H1 (cell line): ENCODE data around the gene KCNMA1. TPM values are rescaled to one million over a fixed set of nuclear protein-coding genes. Genes with fewer than 3 reads are reported as not detected.

Source experiments
- CTCF ChIA-PET: fragments of 300-600 bp; sonication (Branson Sonifier 250); formaldehyde crosslinking; loops from one replicate; lab custom pipeline; 2021; ENCODE audit not compliant: partially characterized antibody; lab: Charles Lee
- POLR2A ChIA-PET: fragments of 300-600 bp; sonication (Branson Sonifier 250); formaldehyde crosslinking; loops from one replicate; lab custom pipeline; 2021; ENCODE audit warnings: inconsistent platforms; ENCODE audit not compliant: partially characterized antibody; lab: Charles Lee
- DNase-seq, 2 experiments: peaks; one replicate each; pipeline versions ENCODE4 v3.0.0 to v3.0.0-alpha.2; 2010 to 2022; ENCODE audit warnings: low spot score in 2 of 2, low read depth in 1 of 2, mixed read lengths in 1 of 2
- FAIRE-seq: peaks from 2 replicates; lab custom pipeline; 2011; peaks lifted over from hg19 to GRCh38; lab: Jason Lieb, UNC
- H2AFZ ChIP-seq: 2 replicates; pipeline ENCODE4 v1.8.1; 2012; ENCODE audit warnings: low read length, inconsistent platforms
- H2AK5ac ChIP-seq: 2 replicates; pipeline ENCODE4 v1.6.1; 2013; ENCODE audit warnings: low read depth, low read length
- H2BK120ac ChIP-seq: replicated peaks from 2 replicates; pipeline ENCODE3; 2013; ENCODE audit warnings: low read depth, low read length, inconsistent platforms
- H2BK12ac ChIP-seq: 2 replicates; pipeline ENCODE4 v1.6.1; 2013; ENCODE audit warnings: low read depth, low read length
- H2BK15ac ChIP-seq: 2 replicates; pipeline ENCODE4 v1.6.1; 2013; ENCODE audit warnings: low read length
- H2BK20ac ChIP-seq: 2 replicates; pipeline ENCODE4 v1.6.1; 2013; ENCODE audit warnings: low read length
- H2BK5ac ChIP-seq: 2 replicates; pipeline ENCODE4 v1.6.1; 2013; ENCODE audit warnings: low read depth, low read length
- H3K14ac ChIP-seq: 2 replicates; pipeline ENCODE4 v1.6.1; 2013; ENCODE audit warnings: inconsistent platforms; ENCODE audit not compliant: insufficient read length
- H3K18ac ChIP-seq: 2 replicates; pipeline ENCODE4 v1.6.1; 2013; ENCODE audit warnings: low read length; ENCODE audit errors: extremely low read depth
- H3K23ac ChIP-seq: 2 replicates; pipeline ENCODE4 v1.6.1; 2013; ENCODE audit warnings: inconsistent platforms; ENCODE audit not compliant: insufficient read length
- H3K23me2 ChIP-seq: 2 replicates; pipeline ENCODE4 v1.6.1; 2013; ENCODE audit warnings: low read depth, low read length
- H3K27ac ChIP-seq: 2 replicates; pipeline ENCODE4 v1.6.1; 2011; ENCODE audit warnings: low read depth, low read length, inconsistent platforms
- H3K27me3 ChIP-seq, 4 experiments: replicated peaks in 1 of 4; 1 replicate in 1 of 4; 2 replicates in 3 of 4; pipeline versions ENCODE4 v1.6.1 to v1.8.1; 2011 to 2013; ENCODE audit warnings: low read length in 3 of 4, mild to moderate bottlenecking in 3 of 4, inconsistent platforms in 2 of 4, mixed read lengths in 2 of 4, moderate library complexity in 1 of 4; ENCODE audit not compliant: control insufficient read depth in 3 of 4, insufficient read depth in 3 of 4; ENCODE audit errors: extremely low read depth in 1 of 4
- H3K36me3 ChIP-seq, 4 experiments: 2 replicates each; pipeline versions ENCODE4 v1.6.1 to v1.8.1; 2011 to 2013; ENCODE audit warnings: mild to moderate bottlenecking in 4 of 4, low read length in 3 of 4, moderate library complexity in 2 of 4, control low read depth in 1 of 4, inconsistent platforms in 1 of 4; ENCODE audit not compliant: insufficient read depth in 4 of 4, control insufficient read depth in 2 of 4
- H3K4ac ChIP-seq: replicated peaks from 2 replicates; pipeline ENCODE3; 2013; ENCODE audit warnings: low read length, low read depth, mixed read lengths, inconsistent platforms; ENCODE audit not compliant: insufficient read length
- H3K4me1 ChIP-seq, 4 experiments: replicated peaks in 1 of 4; 1 replicate in 1 of 4; 2 replicates in 3 of 4; pipeline versions ENCODE4 v1.6.1 to v1.8.1; 2011 to 2013; ENCODE audit warnings: low read length in 3 of 4, inconsistent platforms in 2 of 4, mixed read lengths in 1 of 4; ENCODE audit not compliant: insufficient read depth in 4 of 4, control insufficient read depth in 3 of 4
- H3K4me2 ChIP-seq, 2 experiments: 2 replicates each; pipeline versions ENCODE4 v1.6.1 to v1.8.1; 2011 to 2013; ENCODE audit warnings: low read depth in 2 of 2, low read length in 2 of 2, control low read depth in 1 of 2, inconsistent platforms in 1 of 2, mild to moderate bottlenecking in 1 of 2; ENCODE audit not compliant: insufficient read depth in 1 of 2
- H3K4me3 ChIP-seq, 4 experiments: fragments of 200-600, 300-600 bp in 1 of 4; sonication (generic), shearing (Covaris generic), sonication (Bioruptor Twin) in 1 of 4; 2 replicates each; pipeline versions ENCODE4 v1.5.1 to v1.8.1; 2011 to 2016; ENCODE audit warnings: low read length in 4 of 4, low read depth in 3 of 4, control low read depth in 2 of 4, inconsistent platforms in 2 of 4, mild to moderate bottlenecking in 2 of 4, mixed read lengths in 1 of 4, moderate library complexity in 1 of 4; ENCODE audit not compliant: insufficient read depth in 2 of 4; ENCODE audit errors: extremely low read depth in 1 of 4
- H3K56ac ChIP-seq: replicated peaks from 2 replicates; pipeline ENCODE3; 2013; ENCODE audit warnings: low read depth, mild to moderate bottlenecking, mixed read lengths, low read length, inconsistent platforms; ENCODE audit not compliant: insufficient read length
- H3K79me1 ChIP-seq: 2 replicates; pipeline ENCODE4 v1.6.1; 2013; ENCODE audit warnings: low read depth, low read length, control low read depth
- H3K79me2 ChIP-seq, 2 experiments: 2 replicates each; pipeline versions ENCODE4 v1.6.1 to v1.8.1; 2012 to 2013; ENCODE audit warnings: low read length in 2 of 2, mild to moderate bottlenecking in 2 of 2, inconsistent platforms in 1 of 2; ENCODE audit not compliant: insufficient read depth in 2 of 2, control insufficient read depth in 1 of 2
- H3K9ac ChIP-seq, 4 experiments: replicated peaks in 1 of 4; 1 replicate in 1 of 4; 2 replicates in 3 of 4; pipeline versions ENCODE4 v1.6.1 to v1.8.1; 2011 to 2013; ENCODE audit warnings: low read depth in 3 of 4, low read length in 3 of 4, control low read depth in 2 of 4, mild to moderate bottlenecking in 2 of 4, moderate library complexity in 2 of 4, inconsistent platforms in 1 of 4; ENCODE audit errors: extremely low read depth in 1 of 4
- H3K9me3 ChIP-seq, 2 experiments: 2 replicates each; pipeline versions ENCODE4 v1.6.1 to v1.8.1; 2012 to 2013; ENCODE audit warnings: mild to moderate bottlenecking in 2 of 2, moderate library complexity in 2 of 2, control low read depth in 1 of 2, inconsistent platforms in 1 of 2, low read depth in 1 of 2, low read length in 1 of 2, mixed read lengths in 1 of 2; ENCODE audit not compliant: insufficient read depth in 2 of 2
- H4K20me1 ChIP-seq, 2 experiments: replicated peaks in 1 of 2; 2 replicates each; pipeline versions ENCODE3 to v1.8.1; 2011 to 2013; ENCODE audit warnings: inconsistent platforms in 2 of 2, low read length in 2 of 2, mild to moderate bottlenecking in 1 of 2; ENCODE audit not compliant: insufficient read depth in 2 of 2, control insufficient read depth in 1 of 2
- H4K5ac ChIP-seq: 2 replicates; pipeline ENCODE4 v1.6.1; 2013; ENCODE audit warnings: low read length, low read depth, mixed read lengths, inconsistent platforms; ENCODE audit not compliant: insufficient read length
- H4K8ac ChIP-seq: 2 replicates; pipeline ENCODE4 v1.8.0; 2013; ENCODE audit warnings: mild to moderate bottlenecking, moderate library complexity, low read length, inconsistent platforms; ENCODE audit not compliant: insufficient read depth; ENCODE audit errors: extremely low read depth
- H4K91ac ChIP-seq: replicated peaks from 2 replicates; pipeline ENCODE3; 2013; ENCODE audit warnings: low read length, mixed read lengths, inconsistent platforms; ENCODE audit not compliant: insufficient read length
- ASH2L ChIP-seq: fragments of 200-600, 300-600 bp; sonication (generic); IDR thresholded peaks from one replicate; pipeline ENCODE4 v1.7.1; 2017; ENCODE audit warnings: low read length
- CBX5 ChIP-seq: fragments of 300-800, 300-1000 bp; sonication (generic); IDR thresholded peaks from 2 replicates; pipeline ENCODE4 v1.7.1; 2016; ENCODE audit warnings: antibody characterized with exemption, low read length, low read depth
- CTCF ChIP-seq, 3 experiments: IDR thresholded peaks; 1 replicate in 2 of 3; 2 replicates in 1 of 3; pipeline versions ENCODE4 v1.5.1 to v1.6.1; 2011; ENCODE audit warnings: low read length in 3 of 3, mild to moderate bottlenecking in 3 of 3, inconsistent platforms in 2 of 3, low read depth in 1 of 3, moderate library complexity in 1 of 3; ENCODE audit not compliant: insufficient read depth in 1 of 3; ENCODE audit errors: control extremely low read depth in 1 of 3
- KDM4A ChIP-seq: IDR thresholded peaks from one replicate; pipeline ENCODE4 v1.7.1; 2012; ENCODE audit warnings: low read depth, mild to moderate bottlenecking, moderate library complexity, low read length, inconsistent platforms; ENCODE audit not compliant: severe bottlenecking
- POU5F1 ChIP-seq: IDR thresholded peaks from 2 replicates; pipeline ENCODE4 v1.6.1; 2011; ENCODE audit warnings: low read depth, mild to moderate bottlenecking, low read length, moderate library complexity
- RAD21 ChIP-seq, 2 experiments: IDR thresholded peaks in 1 of 2; conservative IDR thresholded peaks in 1 of 2; 2 replicates each; pipeline ENCODE4 v1.6.1; 2011; ENCODE audit warnings: low read depth in 2 of 2, low read length in 2 of 2, improper control_type of control experiment in 1 of 2, inconsistent platforms in 1 of 2, mild to moderate bottlenecking in 1 of 2, moderate library complexity in 1 of 2
- RBBP5 ChIP-seq: IDR thresholded peaks from 2 replicates; pipeline ENCODE4 v1.7.1; 2012; ENCODE audit warnings: low read depth, mild to moderate bottlenecking, inconsistent platforms, low read length, moderate library complexity, borderline replicate concordance
- RFX5 ChIP-seq: IDR thresholded peaks from 2 replicates; pipeline ENCODE4 v1.6.1; 2011; ENCODE audit warnings: low read depth, low read length, improper control_type of control experiment, borderline replicate concordance
- SP4 ChIP-seq: IDR thresholded peaks from 2 replicates; pipeline ENCODE4 v1.6.1; 2012; ENCODE audit warnings: low read length, inconsistent platforms
- TEAD4 ChIP-seq: IDR thresholded peaks from 2 replicates; pipeline ENCODE4 v1.6.1; 2012; ENCODE audit warnings: low read depth, low read length, inconsistent platforms, mixed read lengths
- WGBS, 2 experiments: shearing (Covaris generic) in 1 of 2; methylation state at CpG; one replicate each; pipeline versions ENCODE4 v1.1.6 to v1.1.7; 2013 to 2015; ENCODE audit warnings: low lambda C conversion rate in 2 of 2, mixed read lengths in 2 of 2, inconsistent platforms in 1 of 2, low coverage in 1 of 2, missing lambda C conversion rate in 1 of 2; ENCODE audit not compliant: insufficient replicate concordance in 2 of 2, insufficient coverage in 1 of 2, insufficient read length in 1 of 2; ENCODE audit errors: extremely low coverage in 1 of 2, missing lambda C conversion rate in 1 of 2; 5-methylcytosine and 5-hydroxymethylcytosine counted together
- polyA plus RNA-seq, 7 experiments: library from polyadenylated mRNA; depleted of rRNA in 3 of 7; stranded (reverse) in 5 of 7; unstranded in 2 of 7; fragments of >200 nt in 5 of 7; fragments of 200-250 nt in 2 of 7; gene quantifications; 1 replicate in 5 of 7; 2 replicates in 1 of 7; 4 replicates in 1 of 7; pipeline versions ENCODE4 v1.2.1 to v1.2.3, GENCODE V29; 2011 to 2013; ENCODE audit warnings: missing spikeins in 2 of 7, mixed read lengths in 2 of 7
- total RNA-seq: library from RNA; stranded (reverse); fragmentation: NEBNext Ultra II Directional; extraction: Animal tissue kit (Norgen Biotek cat#: 25700); gene quantifications from 2 replicates; pipeline ENCODE4 v1.2.1, GENCODE V29; 2021

KCNMA1 gene
- total and polyA plus RNA-seq, 2 of the 8 experiments (the other 6 are each of a cell fraction or from before 2014, with no cell fraction given) = 10.2 to 11.1 TPM

- Histone ChIP-seq H3K23me2 (no peaks in the 10 kb centered on the region), H4K8ac (no peak overlapping the region), H4K20me1 (no peaks in the 10 kb centered on the region), H3K56ac (no peak overlapping the region), H3K9ac (no peak overlapping the region), H3K27me3 (no peaks in the 10 kb centered on the region), H3K79me2 (no peaks in the 10 kb centered on the region), H3K4me3 (no peak overlapping the region), H2AFZ (no peak overlapping the region), H3K23ac (no peak overlapping the region), H4K91ac (no peak overlapping the region), H3K27ac (no peak overlapping the region), H2BK20ac (no peak overlapping the region), H2BK12ac (no peak overlapping the region), H3K14ac (no peak overlapping the region), H2BK120ac (no peak overlapping the region), H4K5ac (no peak overlapping the region), H3K4ac (no peak overlapping the region), H3K79me1 (no peaks in the 10 kb centered on the region; the same call in 1 of the 2 replicates), H2AK5ac (no peak overlapping the region), H3K36me3 (no peaks in the 10 kb centered on the region), H2BK15ac (no peak overlapping the region), H3K9me3 (no peaks in the 10 kb centered on the region), H3K4me2 (no peak overlapping the region), H2BK5ac (no peak overlapping the region), H3K18ac (no peak overlapping the region), H3K4me1 (no peaks in the 10 kb centered on the region)
- DNase-seq (no peak), FAIRE-seq (no peak)
- ChIA-PET CTCF (interaction anchor here (0.7 to 2.0 kb wide), 7 partner anchors 10 to 454 kb away, joined by 3 to 8 read pairs (median 3); no protein-coding TSS in a partner anchor), POLR2A (interaction anchor here (0.7 to 1.0 kb wide), 2 partner anchors 16 to 55 kb away, joined by 3 read pairs; no protein-coding TSS in a partner anchor)
- 87% methylated on average over 13 of the region's 13 CpGs; no CpG with 5 or more reads in 1 of the 2 experiments for WGBS, 2 experiments
- TF ChIP-seq POU5F1 = no peak
- no peak for TF ChIP-seq KDM4A
- no peak for TF ChIP-seq SP4
- TF ChIP-seq RAD21 (IDR thresholded peaks at IDR 0.05 in 1 of 2, conservative IDR thresholded peaks at IDR 0.05 in 1 of 2; ENCODE audit: low read depth in 2 of 2, low read length in 2 of 2) = no peak
- TF ChIP-seq TEAD4 = no peak
- no peak for TF ChIP-seq RFX5
- no peak for TF ChIP-seq ASH2L
- no peak for TF ChIP-seq CTCF (IDR thresholded peaks at IDR 0.05; ENCODE audit: control extremely low read depth in 1 of 3, insufficient read depth in 1 of 3, low read depth in 1 of 3, low read length in 3 of 3)
- TF ChIP-seq CBX5 = no peak
- TF ChIP-seq RBBP5 = no peak
Observed at GRCh38 chr10:77619964-77620703, 17.5 kb downstream of the KCNMA1 start.
